Spleen (tissue), 7 donors: ENCODE measurements around the gene SLC12A6.

Source experiments
- CTCF ChIP-seq, 11 experiments: fragments of 200-600 bp in 7 of 11; fragments of 450-650 bp in 4 of 11; sonication (generic) in 4 of 11; IDR thresholded peaks in 8 of 11; conservative IDR thresholded peaks in 3 of 11; 1 replicate in 7 of 11; 2 replicates in 4 of 11; pipeline versions ENCODE4 v1.4.0 to v1.8.0; 2016 to 2021; ENCODE audit warnings: antibody characterized with exemption in 11 of 11, inconsistent platforms in 4 of 11, mild to moderate bottlenecking in 1 of 11
- POLR2A ChIP-seq, 3 donors: fragments of 450-650 bp; IDR thresholded peaks; one replicate each; pipeline ENCODE4 v1.5.1; 2017; ENCODE audit warnings: antibody characterized with exemption in 3 of 3, mild to moderate bottlenecking in 1 of 3
- donor health status: DM: no; HTN: no; CAD: no; lungs with moderate emphysema.
- donor health status: DM: no; HTN: no; CAD: no.
- donor health status: DM: no; HTN: no; CAD: no.

GRCh38 chr15:34275154-34275553, 62.4 kb downstream of the SLC12A6 start:
- TF ChIP-seq CTCF (IDR thresholded peaks at IDR 0.05 in 8 of 11, conservative IDR thresholded peaks at IDR 0.05 in 3 of 11): no peak
- no peak for TF ChIP-seq POLR2A (IDR thresholded peaks at IDR 0.05)
